Heart left ventricle (tissue), 16 donors: Measurements from ENCODE around the gene HSBP1L1. TPM values are rescaled to one million over a fixed set of nuclear protein-coding genes. Genes with fewer than 3 reads are reported as not detected.

Experiments used
- ATAC-seq, 4 donors: fragments of 200-7000 bp; cut with Tn5 transposase; one replicate each; pipeline ENCODE4 v1.9.1; 2020 to 2022; ENCODE audit warnings: moderate library complexity in 4 of 4, mild to moderate bottlenecking in 3 of 4, moderate number of reproducible peaks in 1 of 4
- DNase-seq, 5 donors: peaks; one replicate each; pipeline ENCODE4 v3.0.0-alpha.2; 2020
- H3K27ac ChIP-seq, 12 donors: fragments of 200-600 bp; sonication (generic) in 4 of 12; one replicate each; pipeline versions ENCODE4 v1.5.0 to v1.8.0; 2016 to 2022; ENCODE audit warnings: mild to moderate bottlenecking in 2 of 12
- H3K27me3 ChIP-seq, 9 donors: fragments of 200-600 bp; sonication (generic) in 2 of 9; one replicate each; pipeline versions ENCODE4 v1.5.1 to v1.8.0; 2016 to 2022; ENCODE audit warnings: mild to moderate bottlenecking in 3 of 9
- H3K36me3 ChIP-seq, 9 donors: fragments of 200-600 bp; sonication (generic) in 2 of 9; one replicate each; pipeline versions ENCODE4 v1.5.0 to v1.8.0; 2018 to 2022; ENCODE audit warnings: mild to moderate bottlenecking in 2 of 9
- H3K4me1 ChIP-seq, 12 donors: fragments of 200-600 bp; sonication (generic) in 4 of 12; one replicate each; pipeline versions ENCODE4 v1.5.0 to v1.8.0; 2016 to 2022; ENCODE audit warnings: mild to moderate bottlenecking in 3 of 12
- H3K4me3 ChIP-seq, 12 donors: fragments of 200-600 bp; sonication (generic) in 4 of 12; one replicate each; pipeline versions ENCODE4 v1.5.0 to v1.8.0; 2017 to 2022; ENCODE audit warnings: mild to moderate bottlenecking in 9 of 12, moderate library complexity in 4 of 12
- H3K9me3 ChIP-seq, 12 donors: fragments of 200-600 bp; sonication (generic) in 4 of 12; one replicate each; pipeline versions ENCODE4 v1.5.0 to v1.8.0; 2016 to 2022; ENCODE audit warnings: mild to moderate bottlenecking in 1 of 12
- POLR2A ChIP-seq, 2 donors: fragments of 450-650 bp; IDR thresholded peaks; one replicate each; pipeline ENCODE4 v1.6.1; 2017; ENCODE audit warnings: antibody characterized with exemption in 2 of 2, mild to moderate bottlenecking in 2 of 2, moderate library complexity in 2 of 2
- WGBS, 4 donors: extraction: QIAGEN DNeasy Blood & Tissue Kit in 2 of 4; methylation state at CpG; one replicate each; pipeline versions ENCODE4 v1.1.5 to v1.1.7; 2013 to 2018; 5-methylcytosine and 5-hydroxymethylcytosine counted together
- intact Hi-C, 10 donors: fragments of 100-400 bp; cut with DNase I; formaldehyde crosslinking; loops; one replicate each; pipeline versions ENCODE4 v1.11.1 to v1.14.2; 2022
- polyA plus RNA-seq, 2 donors: library from polyadenylated mRNA; stranded (reverse); fragments of 200-250 nt; gene quantifications; one replicate each; pipeline ENCODE4 v1.2.3, GENCODE V29; 2013
- total RNA-seq, 9 donors: library from RNA; depleted of rRNA in 2 of 9; stranded (reverse); fragments of >200 nt in 2 of 9; fragmentation: NEBNext Ultra II Directional in 3 of 9; extraction: Animal tissue kit (Norgen Biotek cat#: 25700) in 3 of 9; gene quantifications; one replicate each; pipeline versions ENCODE4 v1.1.0 to v1.2.4, GENCODE V29; 2016 to 2023
- TF ChIP-seq, protein P1 (sequence below), 12 donors: fragments of 200-600 bp; sonication (generic) in 4 of 12; IDR thresholded peaks; one replicate each; pipeline versions ENCODE4 v1.5.0 to v1.8.0; 2018 to 2022; ENCODE audit warnings: antibody characterized with exemption in 12 of 12, mild to moderate bottlenecking in 5 of 12
- donor health status: ischemic (EF 13 %, LVEDD 7.1; RV severe dilation, severe dysfunction).
- donor health status: healthy with polysubstance abuse.
- donor health status: DM: no; HTN: yes; CAD: no.
- donor health status: DM: no; HTN: no; CAD: no.
- donor health status: ischemic (EF 25% LVEDD 6.9; RV normal size, moderate dysfunction).
- donor health status: ischemic (EF 25% LVEDD 5.7; RV mildly dilated, moderate dysfunction).
- donor health status: healthy.
- donor health status: DM: yes; HTN: yes; CAD: no.
- donor health status: ischemic (EF 35%, LVEDD 5.7; RV mildly dilated, moderate dysfunction).
- donor health status: nonischemic (EF 11% LVEDD 7.7; RV severe dilation, severe dysfunction).
- donor health status: DM: yes; HTN: yes; CAD: no.
- donor health status: PGD.
- donor health status: ischemic (EF 29% LVEDD 5.4; RV normal size, mild dysfunction).
- donor health status: nonischemic (EF 23%, LVEDD 6.1; RV moderate dilation, normal function).

HSBP1L1 gene
- total and polyA plus RNA-seq, 11 donors = 3.6 to 27.5 (median 7.1) TPM

DNA sequence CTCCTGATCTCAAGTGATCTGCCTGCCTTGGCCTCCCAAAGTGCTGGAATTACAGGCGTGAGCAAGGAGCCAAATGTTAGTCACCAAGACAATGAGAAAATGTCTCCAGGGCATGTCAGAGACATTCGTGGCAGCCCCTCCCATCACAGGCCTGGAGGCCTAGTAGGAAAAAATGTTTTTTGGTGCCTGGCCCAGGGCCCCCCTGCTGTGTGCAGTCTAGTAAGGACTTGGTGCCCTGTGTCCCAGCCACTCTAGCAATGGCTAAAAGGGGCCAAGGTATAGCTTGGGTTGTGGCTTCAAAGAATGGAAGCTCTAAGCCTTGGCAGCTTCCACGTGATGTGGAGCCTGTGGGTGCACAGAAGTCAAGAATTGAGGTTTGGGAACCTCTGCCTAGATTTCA is 36.4 kb downstream of the HSBP1L1 start:
- H3K36me3 ChIP-seq = no peaks in the 10 kb centered on the region
- no peaks in the 10 kb centered on the region for H3K27me3 ChIP-seq
- WGBS, 4 donors = 81 to 90% (median 89%) methylated on average over 3 of the region's 3 CpGs
- DNase-seq = no peak
- H3K9me3 ChIP-seq = peaks cover 0 to 16% (median 5%) of the 10 kb centered on the region in 12 donors
- TF ChIP-seq, protein P1, sequence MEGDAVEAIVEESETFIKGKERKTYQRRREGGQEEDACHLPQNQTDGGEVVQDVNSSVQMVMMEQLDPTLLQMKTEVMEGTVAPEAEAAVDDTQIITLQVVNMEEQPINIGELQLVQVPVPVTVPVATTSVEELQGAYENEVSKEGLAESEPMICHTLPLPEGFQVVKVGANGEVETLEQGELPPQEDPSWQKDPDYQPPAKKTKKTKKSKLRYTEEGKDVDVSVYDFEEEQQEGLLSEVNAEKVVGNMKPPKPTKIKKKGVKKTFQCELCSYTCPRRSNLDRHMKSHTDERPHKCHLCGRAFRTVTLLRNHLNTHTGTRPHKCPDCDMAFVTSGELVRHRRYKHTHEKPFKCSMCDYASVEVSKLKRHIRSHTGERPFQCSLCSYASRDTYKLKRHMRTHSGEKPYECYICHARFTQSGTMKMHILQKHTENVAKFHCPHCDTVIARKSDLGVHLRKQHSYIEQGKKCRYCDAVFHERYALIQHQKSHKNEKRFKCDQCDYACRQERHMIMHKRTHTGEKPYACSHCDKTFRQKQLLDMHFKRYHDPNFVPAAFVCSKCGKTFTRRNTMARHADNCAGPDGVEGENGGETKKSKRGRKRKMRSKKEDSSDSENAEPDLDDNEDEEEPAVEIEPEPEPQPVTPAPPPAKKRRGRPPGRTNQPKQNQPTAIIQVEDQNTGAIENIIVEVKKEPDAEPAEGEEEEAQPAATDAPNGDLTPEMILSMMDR (IDR thresholded peaks at IDR 0.05) = no peak
- TF ChIP-seq POLR2A (IDR thresholded peaks at IDR 0.05) = no peak
- intact Hi-C loops = no loop called here
- no peaks in the 10 kb centered on the region for H3K4me1 ChIP-seq
- no peak overlapping the region for H3K27ac ChIP-seq
- ATAC-seq = no peak
- H3K4me3 ChIP-seq = no peak overlapping the region

GRCh38 chr18:80002468-80002867 is 38.0 kb downstream of the HSBP1L1 start:
- H3K4me3 ChIP-seq = no peak overlapping the region
- intact Hi-C loops = no loop called here
- DNase-seq (no peak), ATAC-seq (no peak)
- H3K36me3 ChIP-seq = no peaks in the 10 kb centered on the region
- peaks cover 0 to 16% (median 5%) of the 10 kb centered on the region in 12 donors for H3K9me3 ChIP-seq
- 94 to 97% (median 95%) methylated on average over 5 of the region's 5 CpGs for WGBS, 4 donors
- no peak for TF ChIP-seq POLR2A (IDR thresholded peaks at IDR 0.05)
- TF ChIP-seq, protein P1 (IDR thresholded peaks at IDR 0.05) = no peak
- H3K27ac ChIP-seq = no peak overlapping the region
- no peaks in the 10 kb centered on the region for H3K27me3 ChIP-seq
- H3K4me1 ChIP-seq = no peaks in the 10 kb centered on the region

GRCh38 chr18:80004600-80005342 is 40.3 kb downstream of the HSBP1L1 start:
- H3K9me3 ChIP-seq = peaks cover 0 to 35% (median 7%) of the 10 kb centered on the region in 12 donors
- WGBS, 4 donors = 88 to 90% (median 89%) methylated on average over 12 of the region's 12 CpGs

DNA sequence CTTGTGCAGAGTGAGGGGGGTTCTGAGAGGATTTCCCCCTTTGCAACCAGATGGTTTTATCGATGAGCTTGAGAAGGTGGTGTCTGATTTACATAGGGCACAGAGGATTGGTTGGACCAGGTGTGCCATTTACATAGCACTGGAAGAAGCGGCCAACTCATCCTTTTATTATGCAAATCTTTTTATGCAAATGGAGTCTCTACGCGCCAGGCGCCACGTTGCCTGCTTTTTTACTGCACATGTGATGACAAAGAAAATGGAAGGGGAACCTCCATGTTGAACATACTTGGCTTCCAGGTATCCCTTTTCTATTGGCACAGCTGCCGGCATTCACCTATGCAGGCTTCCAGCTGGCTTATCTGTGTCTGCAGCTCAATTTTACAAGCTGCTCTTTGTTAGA is 42.3 kb downstream of the HSBP1L1 start:
- intact Hi-C loops = no loop called here
- H3K27ac ChIP-seq = no peak overlapping the region
- ATAC-seq (no peak), DNase-seq (no peak)
- 73 to 82% (median 81%) methylated on average over 7 of the region's 7 CpGs for WGBS, 4 donors
- peaks cover 0 to 38% (median 3%) of the 10 kb centered on the region in 12 donors for H3K9me3 ChIP-seq
- H3K4me3 ChIP-seq = no peak overlapping the region
- H3K36me3 ChIP-seq = no peaks in the 10 kb centered on the region
- H3K4me1 ChIP-seq = peaks cover 0 to 10% (median 0%) of the 10 kb centered on the region in 12 donors
- TF ChIP-seq, protein P1 (IDR thresholded peaks at IDR 0.05) = no peak
- TF ChIP-seq POLR2A (IDR thresholded peaks at IDR 0.05) = no peak
- no peaks in the 10 kb centered on the region for H3K27me3 ChIP-seq

More at GRCh38 chr18:80004600-80005342, 40.3 kb downstream of the HSBP1L1 start:
- no peak for DNase-seq
- no peaks in the 10 kb centered on the region for H3K27me3 ChIP-seq
- intact Hi-C loops = no loop called here
- H3K27ac ChIP-seq = no peak overlapping the region
- TF ChIP-seq, protein P1 (IDR thresholded peaks at IDR 0.05) = no peak
- TF ChIP-seq POLR2A (IDR thresholded peaks at IDR 0.05) = no peak
- peaks cover 0 to 1% (median 0%) of the 10 kb centered on the region in 12 donors for H3K4me1 ChIP-seq
- no peaks in the 10 kb centered on the region for H3K36me3 ChIP-seq
- ATAC-seq = no peak
- no peak overlapping the region for H3K4me3 ChIP-seq
